Mucosa of gallbladder (tissue), 1 donor: ENCODE measurements around the gene RGS7BP. TPM values are rescaled to one million over a fixed set of nuclear protein-coding genes. Genes with fewer than 3 reads are reported as not detected.

Experiments
- DNase-seq: peaks from one replicate; pipeline ENCODE4 v3.0.0-alpha.2; 2020; ENCODE audit warnings: low spot score
- total RNA-seq: library from RNA; stranded (reverse); gene quantifications from one replicate; pipeline ENCODE4 v1.2.1, GENCODE V29; 2021
- donor health status: DM: no; HTN: no; CAD: no.

The RGS7BP gene
- 1.5 TPM for total RNA-seq

DNA sequence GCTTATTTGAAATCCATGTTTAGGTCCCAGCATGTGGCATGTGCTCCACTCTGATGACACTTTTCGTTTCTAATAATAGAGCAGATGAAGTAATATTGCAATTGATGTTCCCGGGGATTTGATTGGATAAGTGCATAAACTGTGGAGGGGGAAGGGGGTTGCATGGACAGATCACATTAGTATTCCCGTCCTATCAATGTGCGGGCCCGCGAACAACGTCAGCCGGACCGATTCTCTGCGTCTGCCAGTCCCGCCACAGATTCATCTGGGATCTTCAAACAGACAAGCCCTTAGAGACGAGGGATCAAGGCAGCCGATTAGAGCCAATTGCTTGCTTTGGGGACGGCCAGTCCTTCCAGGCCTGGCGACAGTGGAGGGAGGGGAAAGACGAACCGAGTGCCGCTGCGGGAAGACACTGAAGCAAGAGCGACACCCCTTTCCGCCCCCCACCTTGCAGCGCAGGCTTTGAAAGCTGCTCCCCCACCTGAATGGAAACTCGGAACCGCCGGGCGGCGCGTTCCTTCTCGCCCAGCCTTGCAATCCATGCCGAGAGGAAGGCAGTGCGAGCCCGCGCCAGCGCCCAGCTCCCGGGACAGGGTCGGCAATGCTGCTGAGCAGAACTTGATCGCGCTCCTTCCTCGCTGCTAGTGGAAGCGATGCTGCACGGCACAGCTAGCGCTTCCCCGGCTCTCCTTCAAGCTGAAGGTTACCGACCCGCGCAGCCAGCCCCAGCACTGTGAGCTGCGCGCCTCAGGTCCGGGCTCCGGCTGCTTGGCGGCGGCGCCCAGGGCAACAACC, at the start of gene RGS7BP:
RGS7BP (plus strand) TSS at position 247 of the 798 bp plus-strand sequence. CDS start 610 bp downstream, outside the sequence.
- DNase-seq, result peak; percentile 26

DNA sequence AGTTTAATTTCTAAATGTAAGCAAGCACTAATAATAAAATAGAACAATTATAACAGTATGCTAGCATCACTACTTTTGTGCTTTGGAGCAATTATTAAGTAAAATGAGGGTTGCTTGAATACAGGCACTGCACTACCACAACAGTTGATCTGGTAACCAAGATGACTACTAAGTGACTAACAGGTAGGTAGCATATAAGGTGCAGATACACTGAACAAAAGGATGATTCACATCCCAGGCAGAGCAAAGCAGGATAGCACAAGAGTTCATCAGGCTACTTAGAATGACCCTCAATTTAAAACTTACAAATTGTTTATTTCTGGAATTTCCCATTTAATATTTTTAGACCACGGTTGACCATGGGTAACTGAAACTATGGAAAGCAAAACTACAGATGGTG, 48.0 kb upstream of the RGS7BP start:
- DNase-seq, result no peak

DNA sequence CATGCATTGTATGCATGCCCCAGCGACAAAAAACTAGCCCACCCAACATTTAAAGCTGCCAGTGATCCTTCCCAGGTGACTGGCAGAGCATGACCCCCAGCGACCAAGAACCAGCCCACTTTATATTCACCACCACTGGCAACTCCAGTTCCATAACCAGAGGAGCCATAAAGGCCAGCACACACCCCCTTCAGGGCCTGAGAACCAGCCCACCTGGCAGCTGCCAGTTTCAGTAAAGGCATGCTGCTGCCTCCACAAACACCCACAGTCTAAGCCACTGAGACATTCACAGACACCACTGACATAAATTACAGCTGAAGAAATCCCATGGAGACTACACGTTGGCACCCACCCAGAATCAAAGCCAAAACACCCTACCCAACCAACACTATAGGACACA, 46.9 kb upstream of the RGS7BP start:
- DNase-seq, result no peak

DNA sequence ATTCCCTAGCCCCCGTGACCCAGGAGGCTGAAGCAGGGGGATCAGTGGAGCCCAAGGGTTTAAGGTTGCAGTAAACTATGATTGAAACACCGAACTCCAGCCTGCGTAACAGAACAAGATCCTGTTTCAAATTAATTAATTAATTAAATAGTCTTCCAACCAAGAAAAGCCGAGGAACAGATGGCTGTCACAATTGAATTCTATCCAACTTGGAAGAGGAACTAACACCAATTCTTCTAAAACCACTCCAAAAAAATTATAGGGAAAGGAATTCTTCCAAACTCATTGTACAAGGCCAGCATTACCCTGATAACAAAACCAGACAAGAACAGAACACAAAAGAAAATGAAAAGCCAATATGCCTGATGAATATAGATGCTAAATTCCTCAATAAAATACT, 43.4 kb upstream of the RGS7BP start:
- no peak for DNase-seq

DNA sequence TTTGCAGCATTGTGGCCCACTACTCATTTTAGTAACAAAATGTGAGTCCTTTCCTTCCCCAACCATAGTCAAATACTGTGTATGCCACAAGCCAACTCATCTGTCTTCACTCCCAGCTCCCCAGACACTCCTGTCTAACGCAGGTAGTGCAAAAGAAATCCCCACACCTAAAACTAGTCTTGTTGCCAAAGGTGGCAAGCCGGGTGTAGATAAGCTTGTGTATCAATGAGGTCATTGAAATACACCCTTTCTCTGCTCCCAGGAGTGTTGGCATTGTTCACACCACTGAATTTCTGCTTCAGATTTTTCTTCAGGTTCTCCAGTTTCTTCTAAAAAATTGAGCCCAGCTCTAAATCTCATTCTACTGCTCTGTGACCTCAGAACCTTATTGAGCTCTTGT, 19.7 kb upstream of the RGS7BP start:
- no peak for DNase-seq

DNA sequence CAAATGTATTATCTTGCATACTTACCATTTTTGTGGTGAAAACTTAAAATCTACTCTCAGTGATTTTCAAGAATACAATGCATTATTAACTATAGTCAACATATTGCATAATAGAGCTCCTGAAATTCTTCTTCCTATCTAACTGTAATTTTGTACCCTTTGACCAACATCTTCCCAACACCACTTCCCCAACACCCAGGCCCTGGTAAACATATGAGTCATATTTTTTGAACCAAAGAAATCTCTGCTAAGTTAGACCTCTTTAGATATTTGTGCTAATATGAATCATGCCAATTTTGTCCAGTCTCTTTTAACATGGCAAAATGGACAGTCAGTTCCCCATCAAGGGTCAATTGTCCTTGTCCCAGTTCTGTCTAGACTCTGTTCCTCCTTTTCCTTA, 18.5 kb upstream of the RGS7BP start:
- no peak for DNase-seq

DNA sequence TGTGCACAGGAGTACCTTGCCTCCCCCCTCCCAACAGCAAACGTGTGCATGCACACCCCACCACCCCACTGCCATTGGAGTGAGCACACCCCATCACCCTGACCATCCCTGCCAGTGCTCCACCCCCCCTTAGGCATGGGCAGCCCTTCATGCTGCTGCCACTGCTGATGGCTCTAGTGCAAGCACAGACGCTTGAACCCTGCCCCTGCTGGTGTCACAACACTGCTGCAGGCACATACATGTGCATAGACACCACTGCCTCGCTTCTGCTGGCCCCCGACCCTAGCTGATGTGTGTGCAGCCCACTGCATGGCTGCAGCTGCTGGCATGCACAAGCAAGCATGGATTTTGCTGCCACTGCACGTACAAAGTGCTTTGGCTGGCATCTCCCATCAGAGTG, 16.0 kb upstream of the RGS7BP start:
- DNase-seq, result no peak

DNA sequence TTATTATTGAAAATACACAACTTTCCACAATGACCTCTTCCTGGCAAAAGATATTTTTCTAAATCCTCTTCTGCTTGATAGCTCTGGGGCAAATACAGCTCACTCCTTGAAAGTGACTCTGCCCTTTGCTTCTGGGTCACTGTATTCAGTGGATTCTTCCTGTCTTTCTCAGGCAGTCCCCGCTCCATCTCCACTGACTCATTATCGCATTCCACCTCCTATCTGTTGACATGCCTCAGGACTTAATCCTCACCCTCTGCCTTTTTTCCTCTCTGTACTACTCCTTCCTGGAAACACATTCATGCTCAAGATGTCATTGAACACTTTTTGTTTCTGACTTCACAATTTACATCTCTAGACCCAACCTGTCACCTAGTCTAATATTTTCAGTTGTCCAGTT, 8.4 kb upstream of the RGS7BP start:
- DNase-seq, result no peak

DNA sequence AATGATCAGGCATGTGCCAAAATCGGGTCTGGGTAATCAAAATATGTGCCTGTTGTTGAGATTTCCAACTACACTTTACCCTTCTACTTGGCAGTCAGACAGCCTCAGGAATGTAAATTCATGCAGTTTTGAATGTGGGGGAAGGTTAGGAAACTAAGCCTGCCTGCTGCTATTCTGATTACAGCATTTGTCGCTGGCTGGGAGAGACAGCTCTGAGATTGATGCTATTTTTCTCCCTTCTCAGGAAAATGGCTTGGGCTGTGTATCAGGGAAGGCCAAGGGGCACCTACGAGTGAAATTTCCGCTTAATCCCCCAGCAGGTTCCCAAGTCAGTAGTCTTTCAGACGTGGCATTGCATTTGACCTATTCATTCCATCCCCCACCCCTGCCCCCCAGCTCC, 3.6 kb upstream of the RGS7BP start:
- no peak for DNase-seq

DNA sequence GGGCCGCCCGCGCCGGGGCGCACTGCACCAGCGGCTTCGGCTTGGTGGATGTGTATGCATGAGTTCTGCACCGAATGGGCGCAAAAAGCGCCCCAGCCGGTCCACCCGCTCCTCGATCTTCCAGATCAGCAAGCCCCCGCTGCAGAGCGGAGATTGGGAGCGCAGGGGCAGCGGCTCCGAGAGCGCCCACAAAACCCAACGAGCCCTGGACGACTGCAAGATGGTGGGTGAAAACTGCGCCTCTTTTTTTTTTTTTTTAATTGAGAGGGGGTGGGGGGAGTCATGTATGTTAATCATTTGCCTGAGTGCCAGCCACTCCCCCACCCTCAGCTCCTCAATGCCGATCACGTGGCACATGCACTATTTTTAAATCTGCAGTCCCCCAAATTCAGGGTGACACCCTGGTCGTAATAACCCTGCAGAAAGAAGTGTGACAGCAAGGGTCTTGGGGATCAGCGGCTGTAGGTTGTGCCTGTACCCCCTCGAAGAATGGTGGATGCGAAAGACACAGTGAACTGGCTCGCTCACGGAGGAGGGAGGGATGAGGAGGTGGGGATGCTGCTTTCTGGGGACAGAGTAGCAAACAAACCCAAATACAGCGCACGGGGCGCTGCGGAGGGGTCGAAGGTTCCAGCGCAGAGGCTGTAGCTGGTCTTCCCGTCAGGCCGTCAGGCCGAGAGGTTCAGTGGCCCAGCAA, 900 bp downstream of the RGS7BP start:
- peak; percentile 29 for DNase-seq

DNA sequence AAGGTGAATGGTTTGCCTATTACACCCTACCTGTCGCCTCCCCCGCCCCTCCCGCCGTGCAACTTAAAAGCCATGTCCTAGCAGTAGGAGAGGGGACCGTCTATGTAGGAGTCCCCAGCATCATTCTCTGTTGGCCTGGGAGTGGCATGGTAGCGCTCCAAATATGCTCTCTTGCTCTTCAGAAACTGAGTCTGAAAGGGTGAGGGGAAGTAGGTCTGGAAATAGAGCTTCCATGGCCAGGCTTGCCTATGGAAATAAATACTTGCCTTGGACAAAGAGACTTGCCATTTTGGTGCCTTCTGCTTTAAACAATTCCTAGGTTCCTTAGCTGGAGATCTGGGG, 1.4 kb downstream of the RGS7BP start:
- no peak for DNase-seq

DNA sequence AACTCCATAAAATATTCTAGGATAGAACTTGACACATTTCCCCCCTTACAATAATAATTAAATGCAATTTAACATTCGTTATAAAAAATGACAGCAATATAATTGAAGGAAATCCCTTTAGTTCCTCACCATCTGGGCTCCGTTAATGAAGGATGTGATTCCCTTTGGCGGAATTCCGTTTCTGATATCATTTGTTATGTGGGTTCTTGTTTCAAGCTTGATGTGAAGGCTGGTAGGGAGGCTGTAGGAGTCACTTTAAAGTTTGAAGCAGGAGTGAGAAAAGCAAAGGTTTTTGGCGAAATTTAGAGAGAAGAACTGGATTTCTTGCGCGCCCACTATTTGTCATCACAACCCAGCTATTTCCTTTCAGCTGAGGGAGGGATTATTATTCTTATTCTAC, 4.0 kb downstream of the RGS7BP start:
- DNase-seq, result no peak

DNA sequence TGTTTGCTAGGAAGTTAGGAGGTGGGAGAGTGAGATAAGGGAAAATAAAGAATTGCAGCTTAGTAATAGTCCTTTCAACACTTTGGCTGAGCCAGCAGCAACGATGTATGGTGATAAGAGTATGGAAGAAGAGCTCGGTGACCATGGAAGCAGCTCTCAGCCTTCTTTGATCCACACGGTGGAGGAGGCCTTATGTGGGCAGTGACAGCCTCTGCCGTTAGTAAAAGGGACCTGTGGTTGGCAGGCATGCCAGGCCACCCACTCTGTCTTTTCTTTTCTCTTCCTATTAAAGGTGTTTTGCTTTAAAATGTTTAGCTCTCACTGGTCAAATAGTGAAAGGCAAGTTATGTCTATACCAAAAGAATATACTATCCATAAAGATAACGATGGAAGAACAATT, 7.7 kb downstream of the RGS7BP start:
- no peak for DNase-seq

DNA sequence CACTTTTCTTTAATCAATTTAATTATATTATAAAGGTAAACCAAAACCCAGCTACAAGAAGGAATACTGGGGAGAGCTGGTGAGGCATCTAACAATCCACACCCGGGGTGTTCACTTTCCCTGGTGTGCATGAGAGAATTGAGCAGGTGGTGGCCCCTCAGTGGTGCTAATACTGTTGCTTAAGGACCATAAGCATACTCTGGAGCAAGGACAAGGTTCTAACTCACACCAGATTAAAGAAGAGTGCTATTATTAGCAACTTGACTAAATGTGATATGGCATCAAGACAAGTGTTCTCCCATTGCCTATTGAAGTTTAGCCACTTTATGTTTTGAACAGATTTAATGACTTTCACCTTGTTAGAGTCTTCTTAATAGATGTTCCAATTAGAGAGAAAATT, 8.8 kb downstream of the RGS7BP start:
- DNase-seq, result no peak

DNA sequence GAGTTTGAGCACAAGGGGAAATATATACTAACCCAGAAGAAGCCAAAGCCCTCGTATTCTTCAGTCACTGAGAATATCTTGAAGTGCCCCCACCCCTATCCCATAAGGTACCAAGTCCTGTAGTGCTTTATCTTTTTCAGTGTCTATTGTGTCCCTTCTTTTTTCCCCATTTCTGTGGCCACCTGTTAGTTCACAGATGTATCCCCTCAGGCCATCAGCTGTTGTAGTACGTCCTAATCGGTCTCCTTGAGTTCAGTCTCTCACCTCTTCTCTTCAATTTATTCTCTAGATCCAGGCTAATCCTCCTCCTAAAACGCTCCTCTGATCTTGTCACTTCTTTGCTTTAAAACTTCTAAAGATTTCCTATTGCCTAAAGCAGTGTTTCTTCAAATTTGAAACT, 10.4 kb downstream of the RGS7BP start:
- DNase-seq, result no peak

DNA sequence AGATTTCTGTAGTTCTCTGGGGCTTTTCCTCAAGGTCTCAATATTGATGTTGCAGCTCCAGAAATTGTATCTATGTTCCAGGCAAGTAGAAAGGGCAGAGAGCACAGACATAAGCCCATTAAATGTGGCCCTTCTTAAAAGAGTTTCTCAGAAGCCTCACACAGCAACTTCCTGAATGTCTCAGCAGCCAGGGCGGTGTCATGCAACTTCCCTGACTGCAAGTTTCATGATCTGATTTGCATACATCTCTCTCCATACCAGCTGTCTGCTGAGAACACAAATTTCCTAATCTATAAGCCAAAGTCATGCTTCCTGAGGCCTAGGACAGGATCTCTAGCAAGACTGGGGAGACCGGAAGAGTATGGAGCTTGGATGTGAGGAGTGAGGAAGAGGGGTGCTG, 13.0 kb downstream of the RGS7BP start:
- DNase-seq, result no peak

DNA sequence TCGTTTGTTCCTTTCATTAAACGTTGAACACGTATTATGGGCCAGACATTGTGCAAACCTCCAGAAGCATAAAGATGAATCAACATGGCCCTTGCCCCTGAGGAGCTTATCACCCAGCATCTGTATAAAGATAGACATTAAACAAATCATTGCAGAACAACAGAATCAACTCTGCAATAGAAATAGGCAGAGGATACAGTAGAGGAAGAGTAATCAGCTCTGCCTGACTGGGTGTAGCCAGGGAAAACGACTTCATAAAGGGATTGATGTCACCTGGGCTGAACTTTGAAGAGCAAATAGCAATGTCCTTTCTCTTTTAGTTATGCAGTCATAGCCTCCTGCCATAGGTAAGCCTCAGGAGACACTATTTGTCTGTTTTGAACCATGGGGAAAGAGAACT, 13.4 kb downstream of the RGS7BP start:
- DNase-seq, result no peak

DNA sequence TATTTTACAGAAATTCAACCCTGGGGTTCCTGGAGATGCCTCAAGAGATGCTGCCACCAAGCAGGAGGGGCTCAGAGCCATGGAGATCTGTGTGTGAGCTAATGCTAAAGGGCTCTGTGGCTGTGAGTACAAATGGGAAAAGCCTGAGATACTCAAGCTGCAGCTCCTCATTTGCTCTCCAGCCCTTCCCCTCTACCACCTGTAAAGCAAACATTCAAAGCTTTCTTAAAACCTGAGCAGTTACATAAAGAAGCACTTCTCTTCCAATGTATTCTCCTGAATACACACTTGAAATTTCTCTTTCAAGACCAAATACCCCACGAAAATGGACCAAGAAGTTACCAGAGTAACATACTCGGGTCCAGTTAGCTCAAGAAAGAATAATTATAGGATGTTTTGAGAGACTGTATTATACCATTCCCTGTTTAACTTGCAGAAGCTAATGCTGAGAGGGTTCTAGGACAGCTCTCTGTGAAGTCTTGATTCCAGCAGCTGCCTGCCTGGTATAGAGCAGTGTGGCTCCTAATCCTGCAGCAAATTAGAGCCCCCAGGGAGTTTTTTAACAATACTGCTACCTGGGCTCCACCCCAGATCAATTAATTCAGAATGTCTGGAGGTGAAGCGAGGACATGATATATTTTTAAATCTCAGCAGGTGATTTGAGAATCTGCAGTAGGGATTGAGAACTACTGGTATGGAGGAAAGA, 21.1 kb downstream of the RGS7BP start:
- DNase-seq, result no peak

DNA sequence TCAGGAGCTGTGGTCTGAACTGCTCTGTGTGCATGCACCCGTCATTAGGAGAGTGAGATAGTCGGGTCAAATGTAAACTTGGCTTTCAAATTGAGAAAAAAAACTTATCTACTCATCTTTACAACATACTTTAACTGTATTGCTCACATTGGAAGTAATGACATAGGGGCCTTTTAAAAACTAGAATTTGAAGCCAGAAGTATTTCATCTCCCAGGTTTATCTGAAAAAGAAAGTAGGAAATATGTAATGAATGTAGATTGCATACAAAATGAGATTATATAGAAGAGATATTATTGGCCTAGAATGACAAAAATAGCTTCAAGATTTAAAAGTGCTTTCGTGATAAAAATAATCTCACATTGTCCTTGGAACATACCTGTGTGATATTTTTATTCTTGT, 24.3 kb downstream of the RGS7BP start:
- DNase-seq, result no peak

DNA sequence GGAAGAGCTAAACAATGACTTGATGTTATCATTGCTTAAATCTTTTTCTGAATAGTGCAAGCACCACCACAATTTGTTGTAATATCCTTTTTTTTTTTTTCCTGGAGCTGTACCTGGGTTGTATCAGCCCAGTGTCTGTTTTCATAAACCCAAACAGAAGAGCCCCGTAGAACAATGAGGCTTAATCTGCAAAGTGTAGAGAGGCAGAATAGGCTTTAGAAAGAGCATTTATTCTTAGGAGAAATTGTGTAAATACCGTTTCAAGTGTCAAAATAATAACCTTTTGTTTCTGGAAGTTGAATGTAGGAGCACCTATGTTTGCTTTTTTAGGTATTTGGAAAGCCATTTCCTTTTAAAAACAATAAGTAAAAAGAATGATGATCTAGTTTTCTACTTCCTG, 26.4 kb downstream of the RGS7BP start:
- DNase-seq, result no peak

DNA sequence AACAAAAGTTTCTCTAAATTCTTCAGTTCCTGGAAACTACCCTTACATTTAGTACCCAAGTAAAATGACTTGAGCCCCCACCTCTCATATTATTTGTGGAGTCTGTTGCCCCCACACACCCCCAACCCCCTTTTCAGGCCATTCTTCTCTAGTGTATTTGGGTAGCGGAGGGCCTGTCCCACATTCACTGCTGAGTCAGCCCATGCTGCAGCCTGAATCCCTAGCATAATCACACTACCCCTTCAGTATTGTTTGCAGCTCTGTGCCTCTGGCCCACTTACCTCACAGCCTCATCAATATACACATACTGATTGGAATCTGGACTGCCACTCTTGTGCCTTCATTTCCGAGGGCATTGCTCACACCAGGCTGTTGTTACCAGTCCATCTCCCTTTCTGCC, 26.8 kb downstream of the RGS7BP start:
- DNase-seq, result no peak

DNA sequence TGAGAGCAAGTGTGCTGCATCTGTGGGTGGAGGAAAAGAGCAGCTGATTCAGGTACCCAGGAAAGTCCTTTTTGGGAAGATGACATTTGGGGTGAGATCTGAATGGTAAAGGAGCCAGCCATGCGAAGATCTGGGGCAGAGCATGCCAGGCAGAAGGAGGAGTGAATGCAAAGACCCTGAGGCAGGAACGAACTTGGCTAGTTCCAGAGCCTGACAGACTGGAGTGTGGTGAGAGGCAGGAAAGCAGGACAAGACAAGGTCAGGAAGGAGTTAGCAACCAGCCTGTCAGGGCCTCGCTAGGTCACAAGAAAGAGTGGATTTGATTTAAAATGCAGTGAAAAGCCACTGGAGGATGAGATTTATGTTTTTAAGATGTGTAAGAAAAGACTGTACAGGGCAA, 28.2 kb downstream of the RGS7BP start:
- no peak for DNase-seq

DNA sequence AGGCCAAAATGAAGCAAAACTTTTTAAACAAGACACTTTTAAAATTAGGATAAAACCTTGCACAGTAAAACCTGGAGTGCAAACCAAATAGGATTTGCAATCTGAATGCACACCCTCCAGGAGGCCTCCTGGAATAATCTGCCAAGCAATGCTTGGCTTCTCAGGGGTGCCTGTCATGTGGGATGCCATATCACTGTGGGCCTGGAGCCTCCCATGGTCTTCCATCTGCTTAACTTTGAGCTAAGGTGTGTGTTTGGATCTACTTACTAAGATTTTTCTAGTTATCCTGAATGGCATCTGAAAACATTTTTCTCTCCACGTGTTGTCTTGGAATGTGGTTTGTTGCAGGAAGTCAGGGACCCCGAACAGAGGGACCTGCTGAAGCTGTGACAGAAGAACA, 52.1 kb downstream of the RGS7BP start:
- no peak for DNase-seq
